HG03108 (cell line): ENCODE results near the gene PLEK2.
"Not testable (repeated sequence)": the region's sequence is repeated elsewhere in the genome, so short reads cannot be mapped to it uniquely, and the experiment has no call there.

ENCODE experiments used
- ATAC-seq: cut with Tn5 transposase; IDR thresholded peaks from one replicate; pipeline ENCODE4 v1.9.1; 2021; ENCODE audit warnings: moderate library complexity; ENCODE audit not compliant: unreplicated experiment

PLEK2 gene

DNA sequence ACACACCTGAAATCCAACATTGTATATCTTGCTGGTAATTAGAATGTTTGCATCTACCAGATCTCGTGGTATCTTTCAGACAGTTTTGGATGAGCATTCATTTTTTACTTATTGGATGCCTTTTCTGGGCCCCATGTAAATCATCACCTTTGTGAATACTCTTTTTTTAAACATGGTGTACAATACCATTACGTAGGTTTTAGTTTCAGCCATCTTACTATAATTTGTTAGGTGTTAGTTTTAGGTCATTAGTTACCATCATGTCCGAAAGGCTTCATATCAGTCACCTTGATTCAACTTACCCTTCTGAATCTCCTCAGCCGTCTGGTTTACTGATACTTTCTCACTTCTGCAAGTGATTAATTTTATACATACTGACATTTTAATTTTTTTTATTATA, 46.5 kb downstream of the PLEK2 start:
- no peak for ATAC-seq

DNA sequence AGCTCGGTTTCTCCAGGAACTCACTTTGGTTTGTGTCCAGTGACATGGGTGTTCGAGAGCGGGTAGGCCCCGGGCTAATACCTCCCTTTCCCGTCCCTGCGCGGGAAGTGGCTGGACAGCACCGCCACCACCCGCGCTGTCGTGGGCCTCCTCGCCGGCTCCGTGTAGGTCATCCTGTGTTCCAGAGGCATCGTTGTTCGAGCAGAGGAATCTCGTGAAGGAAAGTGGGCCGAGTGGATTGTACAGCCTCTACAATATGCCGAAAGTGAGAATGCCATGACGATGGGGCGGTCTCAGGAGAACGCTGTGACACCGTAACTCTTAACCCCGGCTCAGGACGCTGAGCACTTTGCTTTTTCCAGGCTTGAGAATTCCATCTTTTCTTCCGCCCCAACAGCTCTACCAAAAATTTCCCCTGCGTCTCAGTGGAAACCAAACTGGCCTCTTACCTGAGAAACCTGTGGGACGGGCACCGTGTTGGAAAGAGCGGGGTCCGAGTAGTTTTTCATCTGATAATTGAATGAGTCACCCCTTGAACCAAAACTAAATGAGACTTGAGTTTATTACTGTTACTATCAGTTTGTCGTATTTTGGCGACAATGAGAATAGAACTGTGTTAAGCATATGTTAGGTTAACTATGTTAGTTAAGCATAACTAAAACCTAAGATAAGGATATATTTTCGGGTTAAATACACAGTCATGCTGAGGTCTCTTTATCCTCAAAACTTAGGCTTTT, 51.3 kb downstream of the PLEK2 start:
- peak; percentile 17 for ATAC-seq

DNA sequence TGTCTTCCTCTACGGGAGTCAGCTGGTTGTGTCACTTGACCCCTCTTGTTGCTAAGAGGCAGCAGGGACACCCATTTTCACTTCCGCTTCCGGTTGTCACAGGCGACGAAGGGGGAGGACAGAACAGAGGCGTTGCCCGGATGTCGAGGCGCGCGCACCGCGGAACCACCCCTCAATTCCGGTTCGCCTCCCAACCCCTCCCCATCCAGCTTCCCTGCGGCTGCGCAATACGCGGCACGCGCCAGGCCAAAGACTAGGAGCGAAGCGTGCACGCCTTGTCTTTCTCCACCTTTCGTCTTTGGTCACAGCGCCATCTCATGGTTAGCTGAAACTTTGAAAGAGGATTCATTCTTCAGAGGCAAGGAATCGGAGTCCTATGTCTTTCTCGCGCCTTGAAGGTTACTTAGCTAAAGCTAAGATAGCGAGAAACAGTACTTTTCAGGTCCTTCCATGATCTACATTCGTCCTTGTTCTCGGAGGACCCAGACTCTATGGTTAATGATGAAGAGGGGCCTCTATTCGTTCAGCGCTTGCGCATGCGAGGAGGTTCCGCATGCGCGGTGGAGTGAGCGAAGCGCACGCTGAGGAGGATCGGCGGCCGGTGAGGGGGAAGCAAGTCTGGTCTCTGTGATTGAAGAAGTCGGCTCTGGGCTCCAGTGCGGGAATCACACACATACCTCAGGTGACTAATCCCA, 52.0 kb downstream of the PLEK2 start, which contains the start of the genes ATP6V1D and EIF2S1:
TSS of gene ATP6V1D (minus strand) at position 30 of the 695 bp plus-strand sequence. CDS start 106 bp downstream, outside the sequence.
TSS of gene EIF2S1 (plus strand) at position 554 of the 695 bp plus-strand sequence. CDS start 4,440 bp downstream, outside the sequence.
- ATAC-seq = peak; percentile 92

DNA sequence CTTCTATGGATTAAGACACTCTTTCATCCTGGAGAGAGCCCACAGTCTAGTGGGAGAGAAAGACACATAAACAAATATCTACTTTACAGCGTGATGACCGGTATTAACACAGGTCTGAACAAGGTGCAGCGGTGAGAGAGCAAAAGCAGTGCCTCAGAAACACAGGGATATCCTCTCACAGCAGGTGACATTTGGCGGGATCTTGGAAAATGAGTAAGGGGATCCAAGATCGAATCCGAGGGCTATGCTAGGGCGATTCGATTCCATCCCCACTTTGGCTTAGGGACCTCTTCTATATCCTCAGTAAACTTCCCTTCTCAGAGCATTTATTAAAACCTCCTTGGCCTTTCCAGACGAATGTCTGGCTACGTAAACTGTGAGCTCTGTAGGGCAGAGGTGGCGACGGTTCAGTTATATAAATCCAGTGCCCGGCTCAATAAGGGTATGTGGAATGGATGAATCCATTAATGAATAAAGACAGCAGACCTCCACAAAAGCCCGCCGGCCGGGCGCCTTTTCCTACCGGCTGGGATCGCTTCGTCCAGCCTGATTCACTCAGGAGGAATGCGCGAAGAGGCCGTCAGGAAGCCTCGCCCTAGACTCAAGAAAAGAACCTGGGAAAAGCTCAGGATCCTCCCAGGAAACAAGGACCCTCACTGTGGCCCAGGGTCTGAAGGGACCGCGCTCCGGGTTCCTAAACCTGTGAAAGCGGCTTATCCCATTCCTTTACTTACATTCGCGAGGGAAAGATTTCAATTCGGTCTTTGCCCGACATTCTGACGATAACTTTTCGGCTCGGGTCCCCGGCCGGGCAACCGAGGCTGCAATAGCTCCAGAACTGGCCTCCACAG, 52.8 kb downstream of the PLEK2 start:
- ATAC-seq = no peak

DNA sequence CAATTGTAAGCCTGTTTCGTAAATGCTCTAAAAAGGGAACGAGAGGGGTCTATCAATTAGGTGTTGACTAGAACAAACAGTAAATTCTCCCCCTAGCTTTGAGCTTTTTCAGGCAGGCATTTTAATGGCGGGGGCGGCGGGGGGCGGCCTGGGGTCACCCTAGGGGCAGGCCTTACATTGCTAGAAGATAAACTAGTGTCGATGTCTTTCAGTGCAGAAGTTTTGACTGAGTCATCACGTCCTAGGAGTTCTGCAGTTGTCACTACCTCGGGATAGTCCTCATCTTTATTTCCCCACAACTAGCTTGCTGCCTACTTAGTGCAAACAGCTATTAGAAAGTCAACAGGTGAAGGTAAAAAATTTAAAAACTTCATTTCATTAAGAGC, 54.0 kb downstream of the PLEK2 start:
- no peak for ATAC-seq

DNA sequence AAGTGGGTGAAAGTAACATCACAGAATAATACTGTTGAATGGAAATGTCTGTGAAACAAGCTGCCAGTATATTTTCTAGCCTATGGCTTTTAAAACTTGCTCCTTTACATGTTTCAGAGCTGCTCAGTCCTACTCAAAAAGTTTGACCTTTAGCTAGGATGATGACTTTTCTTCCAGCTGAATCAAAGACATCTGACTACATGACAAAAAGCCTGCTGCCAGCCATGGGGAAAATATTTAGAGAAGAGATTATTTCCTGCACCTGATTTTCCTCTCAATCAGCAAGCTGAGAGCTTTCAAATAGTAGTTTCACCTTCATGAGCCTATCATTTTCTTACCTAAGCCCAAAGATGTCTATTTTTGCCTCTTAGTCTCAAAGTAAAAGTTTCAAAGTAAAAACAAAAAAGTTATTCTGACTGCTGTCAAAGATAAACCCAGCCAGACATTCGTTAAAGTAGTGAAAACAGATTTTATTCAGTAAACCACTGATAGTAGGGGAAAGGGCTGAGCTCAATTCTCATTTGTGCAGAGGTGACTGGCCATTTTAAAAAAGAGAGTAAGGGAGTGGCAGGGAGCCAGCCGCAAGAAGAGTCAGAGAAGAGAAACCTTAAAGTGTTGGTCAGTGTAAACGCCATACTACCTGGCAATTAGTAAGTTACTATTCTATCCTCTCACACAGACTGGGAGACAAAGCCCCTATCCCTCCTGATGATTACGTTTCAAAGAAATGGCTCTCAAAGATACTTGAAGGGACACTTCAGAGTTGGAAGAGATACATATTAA, 54.6 kb downstream of the PLEK2 start:
- no peak for ATAC-seq

DNA sequence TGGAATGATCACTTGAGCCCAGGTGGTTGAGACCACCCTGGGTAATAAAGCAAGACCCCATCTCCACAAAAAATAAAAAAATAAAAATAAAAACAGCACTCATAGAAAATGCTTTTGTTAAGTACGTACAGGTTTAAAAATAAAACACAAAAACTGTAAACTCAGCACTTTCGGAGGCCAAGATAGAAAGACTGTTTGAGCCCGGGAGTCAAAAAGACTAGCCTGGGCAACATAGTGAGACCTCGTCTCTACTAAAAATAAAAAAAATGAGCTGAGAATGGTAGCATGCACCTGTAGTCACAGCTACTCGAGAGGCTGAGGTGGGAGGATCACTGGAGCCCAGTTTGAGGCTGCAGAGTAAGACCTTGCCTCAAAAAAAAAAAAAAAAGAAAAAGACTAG, 59.9 kb downstream of the PLEK2 start:
- ATAC-seq = no peak

DNA sequence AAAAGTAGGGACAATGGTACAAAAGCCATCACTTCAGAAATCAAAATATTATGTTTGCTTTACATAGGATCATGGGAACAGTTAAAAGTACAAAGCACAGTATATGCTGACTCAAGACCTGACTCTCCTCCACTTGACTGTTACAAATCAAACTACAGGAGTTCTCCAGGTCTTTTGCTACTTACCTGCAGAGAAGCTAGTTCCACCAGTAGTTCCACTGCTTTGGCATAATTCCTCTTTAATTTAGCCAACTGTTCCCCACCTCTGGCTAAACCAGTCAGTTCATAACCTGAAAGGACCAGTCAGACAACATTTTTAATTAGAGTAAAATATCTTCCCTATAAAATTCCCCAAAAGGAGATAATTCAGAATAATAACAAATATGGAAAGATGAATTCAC, 66.4 kb downstream of the PLEK2 start:
- no peak for ATAC-seq

DNA sequence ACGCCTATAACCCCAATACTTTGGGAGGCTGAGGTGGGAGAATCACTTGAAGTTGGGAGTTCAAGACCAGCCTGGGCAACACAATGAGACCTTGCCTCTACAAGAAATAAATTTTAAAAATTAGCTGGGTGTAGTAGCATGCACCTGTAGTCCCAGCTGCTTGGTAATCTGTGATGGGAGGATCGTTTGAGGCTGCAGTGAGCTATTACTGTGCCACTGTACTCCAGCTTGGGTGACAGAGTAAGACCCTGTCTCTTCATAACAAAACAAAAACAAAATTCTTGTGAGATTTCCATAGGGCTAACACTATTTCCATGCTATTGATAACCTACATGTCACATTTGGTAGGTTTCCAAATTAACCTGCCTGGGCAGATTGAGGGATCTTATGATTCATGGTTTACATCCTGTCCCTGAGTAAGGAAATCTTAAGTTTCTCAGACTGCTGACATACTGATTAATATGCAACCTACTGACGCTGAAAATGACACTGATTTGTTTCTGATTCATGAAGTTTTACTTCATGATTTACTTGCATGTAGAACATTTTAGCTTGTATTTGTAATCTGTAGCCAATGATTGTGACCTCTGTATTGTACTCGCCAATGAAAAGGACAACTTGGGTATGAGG, 68.2 kb downstream of the PLEK2 start:
- ATAC-seq = no peak

DNA sequence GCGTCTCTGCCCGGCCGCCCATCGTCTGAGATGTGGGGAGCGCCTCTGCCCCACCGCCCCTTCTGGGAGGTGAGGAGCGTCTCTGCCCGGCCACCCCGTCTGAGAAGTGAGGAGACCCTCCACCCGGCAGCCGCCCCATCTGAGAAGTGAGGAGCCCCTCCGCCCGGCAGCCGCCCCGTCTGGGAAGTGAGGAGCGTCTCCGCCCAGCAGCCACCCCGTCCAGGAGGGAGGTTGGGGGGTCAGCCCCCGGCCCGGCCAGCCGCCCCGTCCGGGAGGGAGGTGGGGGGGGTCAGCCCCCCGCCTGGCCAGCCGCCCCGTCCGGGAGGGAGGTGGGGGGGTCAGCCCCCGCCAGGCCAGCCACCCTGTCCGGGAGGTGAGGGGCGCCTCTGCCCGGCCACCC, 70.7 kb downstream of the PLEK2 start:
- ATAC-seq = not testable (repeated sequence)
